HEK293 (cell line): ENCODE results near the gene SIK2.

Experiments used
- CTCF ChIA-PET: fragments of 350-600 bp; formaldehyde crosslinking; extraction: SDS; loops from one replicate; lab custom pipeline; 2021; ENCODE audit warnings: antibody characterized with exemption; lab: Yijun Ruan, JAX
- POLR2A ChIA-PET: fragments of 300-600 bp; formaldehyde crosslinking; extraction: SDS; loops from one replicate; lab custom pipeline; 2020; ENCODE audit warnings: antibody characterized with exemption, inconsistent platforms; lab: Yijun Ruan, JAX
- H3K27ac ChIP-seq: fragments of 200-500 bp; sonication (Bioruptor generic); 2 replicates; pipeline ENCODE4 v1.5.1; 2014; ENCODE audit warnings: low read depth, low read length, control low read depth, inconsistent platforms; ENCODE audit errors: extremely low read depth
- H3K36me3 ChIP-seq, 2 experiments: fragments of 200-500 bp in 1 of 2; sonication (Bioruptor generic) in 1 of 2; 1 replicate in 1 of 2; 2 replicates in 1 of 2; pipeline ENCODE4 v1.5.1; 2014 to 2017; ENCODE audit warnings: inconsistent platforms in 2 of 2, low read length in 2 of 2; ENCODE audit not compliant: control insufficient read depth in 2 of 2, insufficient read depth in 1 of 2
- H3K4me1 ChIP-seq: fragments of 200-500 bp; sonication (Bioruptor generic); 2 replicates; pipeline ENCODE4 v1.5.1; 2014; ENCODE audit warnings: mild to moderate bottlenecking, low read length, inconsistent platforms; ENCODE audit not compliant: control insufficient read depth, insufficient read depth
- H3K4me3 ChIP-seq: 2 replicates; pipeline ENCODE4 v1.5.1; 2011; ENCODE audit warnings: low read depth, mild to moderate bottlenecking, control low read depth, low read length, moderate library complexity
- H3K9me3 ChIP-seq: fragments of 200-500 bp; sonication (Bioruptor generic); 2 replicates; pipeline ENCODE4 v1.5.1; 2014; ENCODE audit warnings: low read depth, low read length, inconsistent platforms; ENCODE audit not compliant: control insufficient read depth, insufficient read depth
- KLF7 ChIP-seq: fragments of 450-650 bp; formaldehyde crosslinking; IDR thresholded peaks from 2 replicates; pipeline ENCODE4 v1.5.1; 2016; ENCODE audit warnings: missing biosample characterization, missing genetic modification characterization, borderline replicate concordance
- ZBTB1 ChIP-seq: fragments of 450-650 bp; formaldehyde crosslinking; IDR thresholded peaks from 2 replicates; pipeline ENCODE4 v1.5.1; 2016; ENCODE audit warnings: missing biosample characterization, missing genetic modification characterization
- ZBTB17 ChIP-seq: fragments of 450-650 bp; formaldehyde crosslinking; IDR thresholded peaks from 2 replicates; pipeline ENCODE4 v1.5.1; 2016; ENCODE audit warnings: missing biosample characterization, missing genetic modification characterization
- ZFHX2 ChIP-seq: fragments of 450-650 bp; formaldehyde crosslinking; conservative IDR thresholded peaks from 2 replicates; pipeline ENCODE4 v1.5.1; 2016; ENCODE audit warnings: missing biosample characterization, missing genetic modification characterization
- ZFP69B ChIP-seq: fragments of 450-650 bp; formaldehyde crosslinking; IDR thresholded peaks from 2 replicates; pipeline ENCODE4 v1.5.1; 2016; ENCODE audit warnings: missing biosample characterization, missing genetic modification characterization
- ZNF302 ChIP-seq: fragments of 450-650 bp; formaldehyde crosslinking; IDR thresholded peaks from 2 replicates; pipeline ENCODE4 v1.5.1; 2016; ENCODE audit warnings: missing biosample characterization, missing genetic modification characterization, low read depth
- ZNF423 ChIP-seq: fragments of 450-650 bp; formaldehyde crosslinking; IDR thresholded peaks from 2 replicates; pipeline ENCODE4 v1.5.1; 2016; ENCODE audit warnings: missing biosample characterization, missing genetic modification characterization
- ZNF549 ChIP-seq: fragments of 450-650 bp; IDR thresholded peaks from 2 replicates; pipeline ENCODE4 v1.5.1; 2018; ENCODE audit warnings: missing biosample characterization, missing genetic modification characterization, mild to moderate bottlenecking, inconsistent platforms, moderate library complexity
- ZNF626 ChIP-seq: fragments of 450-650 bp; sonication (Bioruptor Pico); formaldehyde crosslinking; IDR thresholded peaks from 2 replicates; pipeline ENCODE4 v1.5.1; 2018; ENCODE audit warnings: missing biosample characterization, missing genetic modification characterization, inconsistent platforms
- ZNF707 ChIP-seq: fragments of 450-650 bp; formaldehyde crosslinking; IDR thresholded peaks from 2 replicates; pipeline ENCODE4 v1.5.1; 2016; ENCODE audit warnings: missing biosample characterization, missing genetic modification characterization
- ZNF785 ChIP-seq: fragments of 450-650 bp; formaldehyde crosslinking; IDR thresholded peaks from 2 replicates; pipeline ENCODE4 v1.5.1; 2016; ENCODE audit warnings: missing biosample characterization, missing genetic modification characterization
- ZNF830 ChIP-seq: fragments of 450-650 bp; IDR thresholded peaks from 2 replicates; pipeline ENCODE4 v1.5.0; 2018; ENCODE audit warnings: missing biosample characterization, missing genetic modification characterization, low read depth, mild to moderate bottlenecking, moderate library complexity
- TF ChIP-seq, protein P1 (sequence below): fragments of 450-650 bp; formaldehyde crosslinking; IDR thresholded peaks from 2 replicates; pipeline ENCODE4 v1.5.1; 2016; ENCODE audit warnings: missing biosample characterization, missing genetic modification characterization
- TF ChIP-seq, protein P2 (sequence below): fragments of 450-650 bp; formaldehyde crosslinking; IDR thresholded peaks from 2 replicates; pipeline ENCODE4 v1.5.1; 2016; ENCODE audit warnings: missing biosample characterization, missing genetic modification characterization
- TF ChIP-seq, protein P3 (sequence below): fragments of 450-650 bp; formaldehyde crosslinking; IDR thresholded peaks from 2 replicates; pipeline ENCODE4 v1.5.0; 2017; ENCODE audit warnings: missing biosample characterization, missing genetic modification characterization, borderline replicate concordance

Gene SIK2

DNA sequence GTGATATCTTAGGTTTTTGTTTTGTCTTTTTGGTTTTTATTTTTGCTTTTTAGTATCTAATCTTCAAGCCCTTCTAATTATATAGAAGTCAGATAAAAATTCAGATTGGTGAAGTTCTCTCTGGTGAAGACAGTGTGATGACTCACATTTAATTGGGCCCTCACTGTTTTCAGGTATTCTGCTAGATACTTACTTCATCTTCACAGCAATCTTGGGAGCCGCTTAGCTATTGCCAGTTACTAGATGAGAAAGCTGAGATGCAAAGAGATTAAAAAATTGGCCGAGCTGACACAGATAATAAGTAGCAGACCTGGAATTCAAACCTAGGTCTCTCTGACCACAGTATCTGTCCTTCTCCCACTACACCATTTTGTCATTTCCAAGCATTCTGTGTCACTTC lies 88.9 kb downstream of the SIK2 start (continued):
- TF ChIP-seq, protein P1, sequence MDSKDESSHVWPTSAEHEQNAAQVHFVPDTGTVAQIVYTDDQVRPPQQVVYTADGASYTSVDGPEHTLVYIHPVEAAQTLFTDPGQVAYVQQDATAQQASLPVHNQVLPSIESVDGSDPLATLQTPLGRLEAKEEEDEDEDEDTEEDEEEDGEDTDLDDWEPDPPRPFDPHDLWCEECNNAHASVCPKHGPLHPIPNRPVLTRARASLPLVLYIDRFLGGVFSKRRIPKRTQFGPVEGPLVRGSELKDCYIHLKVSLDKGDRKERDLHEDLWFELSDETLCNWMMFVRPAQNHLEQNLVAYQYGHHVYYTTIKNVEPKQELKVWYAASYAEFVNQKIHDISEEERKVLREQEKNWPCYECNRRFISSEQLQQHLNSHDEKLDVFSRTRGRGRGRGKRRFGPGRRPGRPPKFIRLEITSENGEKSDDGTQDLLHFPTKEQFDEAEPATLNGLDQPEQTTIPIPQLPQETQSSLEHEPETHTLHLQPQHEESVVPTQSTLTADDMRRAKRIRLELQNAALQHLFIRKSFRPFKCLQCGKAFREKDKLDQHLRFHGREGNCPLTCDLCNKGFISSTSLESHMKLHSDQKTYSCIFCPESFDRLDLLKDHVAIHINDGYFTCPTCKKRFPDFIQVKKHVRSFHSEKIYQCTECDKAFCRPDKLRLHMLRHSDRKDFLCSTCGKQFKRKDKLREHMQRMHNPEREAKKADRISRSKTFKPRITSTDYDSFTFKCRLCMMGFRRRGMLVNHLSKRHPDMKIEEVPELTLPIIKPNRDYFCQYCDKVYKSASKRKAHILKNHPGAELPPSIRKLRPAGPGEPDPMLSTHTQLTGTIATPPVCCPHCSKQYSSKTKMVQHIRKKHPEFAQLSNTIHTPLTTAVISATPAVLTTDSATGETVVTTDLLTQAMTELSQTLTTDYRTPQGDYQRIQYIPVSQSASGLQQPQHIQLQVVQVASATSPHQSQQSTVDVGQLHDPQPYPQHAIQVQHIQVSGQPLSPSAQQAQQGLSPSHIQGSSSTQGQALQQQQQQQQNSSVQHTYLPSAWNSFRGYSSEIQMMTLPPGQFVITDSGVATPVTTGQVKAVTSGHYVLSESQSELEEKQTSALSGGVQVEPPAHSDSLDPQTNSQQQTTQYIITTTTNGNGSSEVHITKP = no peak
- no peak for TF ChIP-seq ZNF549 (tag by site-specific recombination)
- no peak for TF ChIP-seq ZNF423 (tag by site-specific recombination)
- TF ChIP-seq, protein P2, sequence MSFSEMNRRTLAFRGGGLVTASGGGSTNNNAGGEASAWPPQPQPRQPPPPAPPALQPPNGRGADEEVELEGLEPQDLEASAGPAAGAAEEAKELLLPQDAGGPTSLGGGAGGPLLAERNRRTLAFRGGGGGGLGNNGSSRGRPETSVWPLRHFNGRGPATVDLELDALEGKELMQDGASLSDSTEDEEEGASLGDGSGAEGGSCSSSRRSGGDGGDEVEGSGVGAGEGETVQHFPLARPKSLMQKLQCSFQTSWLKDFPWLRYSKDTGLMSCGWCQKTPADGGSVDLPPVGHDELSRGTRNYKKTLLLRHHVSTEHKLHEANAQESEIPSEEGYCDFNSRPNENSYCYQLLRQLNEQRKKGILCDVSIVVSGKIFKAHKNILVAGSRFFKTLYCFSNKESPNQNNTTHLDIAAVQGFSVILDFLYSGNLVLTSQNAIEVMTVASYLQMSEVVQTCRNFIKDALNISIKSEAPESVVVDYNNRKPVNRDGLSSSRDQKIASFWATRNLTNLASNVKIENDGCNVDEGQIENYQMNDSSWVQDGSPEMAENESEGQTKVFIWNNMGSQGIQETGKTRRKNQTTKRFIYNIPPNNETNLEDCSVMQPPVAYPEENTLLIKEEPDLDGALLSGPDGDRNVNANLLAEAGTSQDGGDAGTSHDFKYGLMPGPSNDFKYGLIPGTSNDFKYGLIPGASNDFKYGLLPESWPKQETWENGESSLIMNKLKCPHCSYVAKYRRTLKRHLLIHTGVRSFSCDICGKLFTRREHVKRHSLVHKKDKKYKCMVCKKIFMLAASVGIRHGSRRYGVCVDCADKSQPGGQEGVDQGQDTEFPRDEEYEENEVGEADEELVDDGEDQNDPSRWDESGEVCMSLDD (tag by site-specific recombination) = no peak
- no peak for TF ChIP-seq ZFHX2 (tag by site-specific recombination)
- TF ChIP-seq KLF7 (tag by site-specific recombination) = no peak
- TF ChIP-seq ZNF707 (tag by site-specific recombination) = no peak
- no peak for TF ChIP-seq ZBTB17 (tag by site-specific recombination)
- TF ChIP-seq, all 188 proteins: peak for 0

DNA sequence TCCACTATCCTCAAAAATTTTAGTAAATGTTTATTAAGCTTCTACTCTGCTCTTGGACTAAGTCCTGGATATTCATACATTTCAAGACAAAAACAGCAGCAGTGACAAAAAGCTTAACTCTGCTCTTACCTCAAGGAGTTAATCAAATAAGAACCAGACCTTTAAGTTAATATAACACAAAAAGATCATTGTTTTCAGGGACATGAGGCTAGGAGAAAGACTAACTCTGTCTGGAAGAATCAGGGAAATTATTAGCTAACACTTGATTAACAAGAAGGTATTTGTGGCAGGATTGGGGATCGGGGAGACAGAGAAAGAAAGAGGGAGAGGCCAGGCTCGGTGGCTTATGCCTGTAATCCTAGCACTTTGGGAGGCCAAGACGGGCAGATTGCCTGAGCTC lies 89.5 kb downstream of the SIK2 start:
- H3K4me1 ChIP-seq = no peaks in the 10 kb centered on the region
- no peaks in the 10 kb centered on the region for H3K9me3 ChIP-seq
- peaks cover 0 to 16% of the 10 kb centered on the region in 2 experiments; a peak in 1 of 3 replicates for H3K36me3 ChIP-seq
- ChIA-PET CTCF (interaction anchor here (0.8 kb wide), 1 partner anchor 72 kb away, joined by 3 read pairs; no protein-coding TSS in a partner anchor), POLR2A (no interaction called here)
- no peak overlapping the region for H3K27ac ChIP-seq
- TF ChIP-seq KLF7 (tag by site-specific recombination) (no peak), ZNF830 (tag by site-specific recombination) (no peak), ZFP69B (tag by site-specific recombination) (no peak), ZNF785 (tag by site-specific recombination) (no peak), ZNF302 (tag by site-specific recombination) (no peak), ZNF626 (tag by site-specific recombination) (no peak), ZBTB1 (tag by site-specific recombination) (no peak)
- TF ChIP-seq, protein P3, sequence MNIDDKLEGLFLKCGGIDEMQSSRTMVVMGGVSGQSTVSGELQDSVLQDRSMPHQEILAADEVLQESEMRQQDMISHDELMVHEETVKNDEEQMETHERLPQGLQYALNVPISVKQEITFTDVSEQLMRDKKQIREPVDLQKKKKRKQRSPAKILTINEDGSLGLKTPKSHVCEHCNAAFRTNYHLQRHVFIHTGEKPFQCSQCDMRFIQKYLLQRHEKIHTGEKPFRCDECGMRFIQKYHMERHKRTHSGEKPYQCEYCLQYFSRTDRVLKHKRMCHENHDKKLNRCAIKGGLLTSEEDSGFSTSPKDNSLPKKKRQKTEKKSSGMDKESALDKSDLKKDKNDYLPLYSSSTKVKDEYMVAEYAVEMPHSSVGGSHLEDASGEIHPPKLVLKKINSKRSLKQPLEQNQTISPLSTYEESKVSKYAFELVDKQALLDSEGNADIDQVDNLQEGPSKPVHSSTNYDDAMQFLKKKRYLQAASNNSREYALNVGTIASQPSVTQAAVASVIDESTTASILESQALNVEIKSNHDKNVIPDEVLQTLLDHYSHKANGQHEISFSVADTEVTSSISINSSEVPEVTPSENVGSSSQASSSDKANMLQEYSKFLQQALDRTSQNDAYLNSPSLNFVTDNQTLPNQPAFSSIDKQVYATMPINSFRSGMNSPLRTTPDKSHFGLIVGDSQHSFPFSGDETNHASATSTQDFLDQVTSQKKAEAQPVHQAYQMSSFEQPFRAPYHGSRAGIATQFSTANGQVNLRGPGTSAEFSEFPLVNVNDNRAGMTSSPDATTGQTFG (tag by site-specific recombination) = no peak
- H3K4me3 ChIP-seq = no peak overlapping the region
